MCF 10A (cell line): ENCODE data around the gene HBEGF. TPM values are rescaled to one million over a fixed set of nuclear protein-coding genes. Genes with fewer than 3 reads are reported as not detected.

Experiments
- BruUV-seq: library from RNA; stranded (reverse); fragments of 400-500 nt; replicated peaks from 2 replicates; lab custom pipeline; 2021; lab: Mats Ljungman, UMichigan
- CTCF ChIA-PET: fragments of 300-600 bp; sonication (Branson Sonifier 250); formaldehyde crosslinking; extraction: SDS; loops from one replicate; lab custom pipeline; 2021; ENCODE audit warnings: antibody characterized with exemption, inconsistent platforms; lab: Yijun Ruan, JAX
- POLR2A ChIA-PET: fragments of 300-600, 350-650 bp; sonication (Branson Sonifier 250); formaldehyde crosslinking; extraction: SDS; loops from one replicate; lab custom pipeline; 2020; ENCODE audit warnings: antibody characterized with exemption, inconsistent platforms; lab: Yijun Ruan, JAX
- DNase-seq: peaks from one replicate; pipeline ENCODE4 v3.0.0-alpha.2; 2018; ENCODE audit not compliant: unreplicated experiment
- H3K27ac Mint-ChIP-seq: one replicate; pipeline ENCODE4 v1.8.0; 2022; ENCODE audit warnings: mild to moderate bottlenecking, low read depth, mixed read lengths; ENCODE audit not compliant: unreplicated experiment
- H3K27me3 Mint-ChIP-seq: one replicate; pipeline ENCODE4 v1.8.0; 2022; ENCODE audit warnings: mixed read lengths; ENCODE audit not compliant: insufficient read depth, unreplicated experiment
- H3K36me3 Mint-ChIP-seq: one replicate; pipeline ENCODE4 v1.8.0; 2022; ENCODE audit warnings: mild to moderate bottlenecking, moderate library complexity, mixed read lengths; ENCODE audit not compliant: insufficient read depth, unreplicated experiment
- H3K4me1 Mint-ChIP-seq: one replicate; pipeline ENCODE4 v1.8.0; 2022; ENCODE audit warnings: mixed read lengths; ENCODE audit not compliant: insufficient read depth, unreplicated experiment
- H3K4me3 Mint-ChIP-seq: one replicate; pipeline ENCODE4 v1.8.0; 2022; ENCODE audit warnings: mild to moderate bottlenecking, moderate library complexity, mixed read lengths; ENCODE audit not compliant: unreplicated experiment
- H3K9me3 Mint-ChIP-seq: one replicate; pipeline ENCODE4 v1.8.0; 2022; ENCODE audit warnings: mixed read lengths; ENCODE audit not compliant: unreplicated experiment
- CTCF ChIP-seq: fragments of 200-600 bp; IDR thresholded peaks from one replicate; pipeline ENCODE4 v1.8.0; 2022; ENCODE audit warnings: antibody characterized with exemption, mild to moderate bottlenecking; ENCODE audit not compliant: unreplicated experiment
- intact Hi-C: fragments of 100-400 bp; cut with micrococcal nuclease; formaldehyde crosslinking; loops from 2 replicates; pipeline ENCODE4 v1.14.1; 2022
- total RNA-seq: library from RNA; stranded (reverse); gene quantifications from 2 replicates; pipeline ENCODE4 v1.2.3, GENCODE V29; 2022

The HBEGF gene
- total RNA-seq, 1 experiment from 2014 or later: 55.7 TPM

GRCh38 chr5:140342896-140343295, 3.5 kb downstream of the HBEGF start:
- DNase-seq: no peak
- no TSS peak for BruUV-seq
- Mint-ChIP-seq H3K4me1 (peaks cover 45% of the 10 kb centered on the region), H3K36me3 (peaks cover 13% of the 10 kb centered on the region), H3K4me3 (no peak overlapping the region), H3K27me3 (no peaks in the 10 kb centered on the region), H3K9me3 (no peaks in the 10 kb centered on the region), H3K27ac (no peak overlapping the region)
- intact Hi-C loops: no loop called here
- POLR2A ChIA-PET: interaction anchor here (1.3 to 6.2 kb wide), 4 partner anchors 13 to 59 kb away, joined by 3 to 98 read pairs (median 5); partner anchors contain the start of genes ANKHD1 and PFDN1
- TF ChIP-seq CTCF: no peak
- CTCF ChIA-PET: interaction anchor here (0.5 to 23.2 kb wide), 5 partner anchors 9 to 147 kb away, joined by 3 to 1450 read pairs (median 5); no protein-coding TSS in a partner anchor

- Mint-ChIP-seq H3K27me3 (no peaks in the 10 kb centered on the region), H3K4me1 (peaks cover 39% of the 10 kb centered on the region), H3K4me3 (no peak overlapping the region), H3K27ac (no peak overlapping the region), H3K9me3 (no peaks in the 10 kb centered on the region), H3K36me3 (peaks cover 19% of the 10 kb centered on the region)
- no TSS peak for BruUV-seq
- CTCF ChIA-PET: interaction anchor here (0.5 to 23.2 kb wide), 4 partner anchors 9 to 146 kb away, joined by 3 to 1450 read pairs (median 6); no protein-coding TSS in a partner anchor
- intact Hi-C loops: no loop called here
- POLR2A ChIA-PET: interaction anchor here (0.8 to 1.4 kb wide), 5 partner anchors 12 to 59 kb away, joined by 3 to 4 read pairs (median 3); partner anchors contain the start of genes ANKHD1 and PFDN1
- DNase-seq: no peak
- no peak for TF ChIP-seq CTCF
Observed at GRCh38 chr5:140342287-140342686, 4.1 kb downstream of the HBEGF start.

- ChIA-PET POLR2A (interaction anchor here (0.8 to 1.1 kb wide), 5 partner anchors 31 to 46 kb away, joined by 3 to 4 read pairs (median 3); partner anchors contain the start of gene PFDN1), CTCF (interaction anchor here (0.8 to 23.2 kb wide), 7 partner anchors 8 to 90 kb away, joined by 3 to 1450 read pairs (median 4); no protein-coding TSS in a partner anchor)
- DNase-seq: no peak
- Mint-ChIP-seq H3K4me3 (no peak overlapping the region), H3K36me3 (peaks cover 26% of the 10 kb centered on the region), H3K4me1 (peaks cover 36% of the 10 kb centered on the region), H3K9me3 (no peaks in the 10 kb centered on the region), H3K27ac (no peak overlapping the region), H3K27me3 (no peaks in the 10 kb centered on the region)
- no peak for TF ChIP-seq CTCF
- intact Hi-C loops: no loop called here
- BruUV-seq: no TSS peak
Observed at GRCh38 chr5:140341591-140341990, 4.8 kb downstream of the HBEGF start.

GRCh38 chr5:140340605-140341121, 5.7 kb downstream of the HBEGF start:
- TF ChIP-seq CTCF: no peak
- DNase-seq: peak; percentile 43
- Mint-ChIP-seq H3K9me3 (no peaks in the 10 kb centered on the region), H3K4me1 (peaks cover 34% of the 10 kb centered on the region), H3K4me3 (no peak overlapping the region), H3K27me3 (no peaks in the 10 kb centered on the region), H3K36me3 (peaks cover 32% of the 10 kb centered on the region), H3K27ac (no peak overlapping the region)
- intact Hi-C loops: no loop called here
- CTCF ChIA-PET: interaction anchor here (0.8 to 23.2 kb wide), 8 partner anchors 9 to 89 kb away, joined by 3 to 1450 read pairs (median 4); no protein-coding TSS in a partner anchor
- BruUV-seq: no TSS peak
- POLR2A ChIA-PET: interaction anchor here (0.6 to 1.1 kb wide), 5 partner anchors 24 to 158 kb away, joined by 3 to 4 read pairs (median 3); partner anchors contain the start of gene PFDN1
